OCI-LY7 (cell line): Measurements from ENCODE around the gene RNF168.

Experiments used
- EZH2phosphoT487 ChIP-seq: fragments of 200-600 bp; sonication (generic); IDR thresholded peaks from 2 replicates; pipeline ENCODE4 v1.6.1; 2018; ENCODE audit warnings: low read depth, borderline replicate concordance, mild to moderate bottlenecking, mixed run types, antibody characterized with exemption, low read length, moderate library complexity, mixed read lengths
- TF ChIP-seq, protein P1 (sequence below): fragments of 200-600 bp; sonication (generic); conservative IDR thresholded peaks from 2 replicates; pipeline ENCODE4 v1.5.1; 2014; ENCODE audit warnings: mild to moderate bottlenecking, antibody characterized with exemption, low read length, moderate library complexity, mixed read lengths

DNA sequence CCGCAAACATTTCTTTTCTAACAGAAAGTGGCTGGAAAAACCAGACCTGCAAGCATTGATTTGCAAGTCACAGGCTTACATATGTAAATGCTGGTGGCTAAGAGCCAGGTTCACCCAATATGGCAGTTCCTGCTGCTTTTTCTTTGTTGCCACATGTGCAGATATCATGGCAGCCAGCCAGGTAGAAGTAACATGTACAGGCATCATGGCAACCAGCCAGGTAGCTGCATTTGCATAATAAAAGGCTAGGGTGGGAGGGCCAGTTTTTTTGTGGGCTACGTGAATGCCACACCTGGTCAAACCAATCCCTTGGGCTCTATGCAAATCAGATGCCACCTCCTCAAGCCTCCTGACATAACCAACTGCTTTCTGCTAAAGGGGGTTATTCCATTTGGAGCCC lies 14.4 kb upstream of the RNF168 start:
- TF ChIP-seq, protein P1, sequence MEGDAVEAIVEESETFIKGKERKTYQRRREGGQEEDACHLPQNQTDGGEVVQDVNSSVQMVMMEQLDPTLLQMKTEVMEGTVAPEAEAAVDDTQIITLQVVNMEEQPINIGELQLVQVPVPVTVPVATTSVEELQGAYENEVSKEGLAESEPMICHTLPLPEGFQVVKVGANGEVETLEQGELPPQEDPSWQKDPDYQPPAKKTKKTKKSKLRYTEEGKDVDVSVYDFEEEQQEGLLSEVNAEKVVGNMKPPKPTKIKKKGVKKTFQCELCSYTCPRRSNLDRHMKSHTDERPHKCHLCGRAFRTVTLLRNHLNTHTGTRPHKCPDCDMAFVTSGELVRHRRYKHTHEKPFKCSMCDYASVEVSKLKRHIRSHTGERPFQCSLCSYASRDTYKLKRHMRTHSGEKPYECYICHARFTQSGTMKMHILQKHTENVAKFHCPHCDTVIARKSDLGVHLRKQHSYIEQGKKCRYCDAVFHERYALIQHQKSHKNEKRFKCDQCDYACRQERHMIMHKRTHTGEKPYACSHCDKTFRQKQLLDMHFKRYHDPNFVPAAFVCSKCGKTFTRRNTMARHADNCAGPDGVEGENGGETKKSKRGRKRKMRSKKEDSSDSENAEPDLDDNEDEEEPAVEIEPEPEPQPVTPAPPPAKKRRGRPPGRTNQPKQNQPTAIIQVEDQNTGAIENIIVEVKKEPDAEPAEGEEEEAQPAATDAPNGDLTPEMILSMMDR, result no peak
- TF ChIP-seq EZH2phosphoT487, result no peak
